ENCODE data around the gene IMPA2.

GRCh38 chr18:12032786-12033642 is 51.7 kb downstream of the IMPA2 start:
- TF ChIP-seq, protein P1, sequence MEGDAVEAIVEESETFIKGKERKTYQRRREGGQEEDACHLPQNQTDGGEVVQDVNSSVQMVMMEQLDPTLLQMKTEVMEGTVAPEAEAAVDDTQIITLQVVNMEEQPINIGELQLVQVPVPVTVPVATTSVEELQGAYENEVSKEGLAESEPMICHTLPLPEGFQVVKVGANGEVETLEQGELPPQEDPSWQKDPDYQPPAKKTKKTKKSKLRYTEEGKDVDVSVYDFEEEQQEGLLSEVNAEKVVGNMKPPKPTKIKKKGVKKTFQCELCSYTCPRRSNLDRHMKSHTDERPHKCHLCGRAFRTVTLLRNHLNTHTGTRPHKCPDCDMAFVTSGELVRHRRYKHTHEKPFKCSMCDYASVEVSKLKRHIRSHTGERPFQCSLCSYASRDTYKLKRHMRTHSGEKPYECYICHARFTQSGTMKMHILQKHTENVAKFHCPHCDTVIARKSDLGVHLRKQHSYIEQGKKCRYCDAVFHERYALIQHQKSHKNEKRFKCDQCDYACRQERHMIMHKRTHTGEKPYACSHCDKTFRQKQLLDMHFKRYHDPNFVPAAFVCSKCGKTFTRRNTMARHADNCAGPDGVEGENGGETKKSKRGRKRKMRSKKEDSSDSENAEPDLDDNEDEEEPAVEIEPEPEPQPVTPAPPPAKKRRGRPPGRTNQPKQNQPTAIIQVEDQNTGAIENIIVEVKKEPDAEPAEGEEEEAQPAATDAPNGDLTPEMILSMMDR (IDR thresholded peaks at IDR 0.05; ENCODE audit: borderline replicate concordance, extremely low read depth, low read length, poor library complexity, severe bottlenecking): no peak
- no peak for TF ChIP-seq EZH2 (IDR thresholded peaks at IDR 0.05; ENCODE audit: borderline replicate concordance, low read depth, low read length, severe bottlenecking)

All from DND-41 (cell line).